Astrocyte (in vitro differentiated cells and primary cell): ENCODE results near the gene NPPA. TPM values are rescaled to one million over a fixed set of nuclear protein-coding genes. Genes with fewer than 3 reads are reported as not detected.

Experiments
- DNase-seq: peaks from one replicate; pipeline ENCODE4 v3.0.0-alpha.2; 2010; ENCODE audit warnings: low read depth
- FAIRE-seq: peaks from 2 replicates; lab custom pipeline; 2011; peaks lifted over from hg19 to GRCh38; lab: Jason Lieb, UNC
- H2AFZ ChIP-seq: 2 replicates; pipeline ENCODE4 v1.6.0; 2012; ENCODE audit warnings: low read depth, low read length, inconsistent platforms
- H3K27ac ChIP-seq: 2 replicates; pipeline ENCODE4 v1.5.1; 2011; ENCODE audit warnings: low read depth, low read length, inconsistent platforms
- H3K27me3 ChIP-seq: 2 replicates; pipeline ENCODE4 v1.6.0; 2011; ENCODE audit warnings: low read length, inconsistent platforms; ENCODE audit not compliant: insufficient read depth
- H3K36me3 ChIP-seq: 2 replicates; pipeline ENCODE4 v1.5.1; 2011; ENCODE audit warnings: low read length, inconsistent platforms; ENCODE audit not compliant: insufficient read depth
- H3K4me1 ChIP-seq: 2 replicates; pipeline ENCODE4 v1.5.1; 2011; ENCODE audit warnings: low read length, inconsistent platforms; ENCODE audit not compliant: insufficient read depth
- H3K4me2 ChIP-seq: 2 replicates; pipeline ENCODE4 v1.6.0; 2012; ENCODE audit warnings: low read length, inconsistent platforms
- H3K4me3 ChIP-seq: 2 replicates; pipeline ENCODE4 v1.5.1; 2011; ENCODE audit warnings: low read depth, mild to moderate bottlenecking, low read length, inconsistent platforms; ENCODE audit not compliant: insufficient read depth
- H3K79me2 ChIP-seq: 2 replicates; pipeline ENCODE4 v1.6.0; 2012; ENCODE audit warnings: mild to moderate bottlenecking, low read length, inconsistent platforms; ENCODE audit not compliant: insufficient read depth
- H3K9ac ChIP-seq: 2 replicates; pipeline ENCODE4 v1.6.0; 2012; ENCODE audit warnings: mild to moderate bottlenecking, low read length, inconsistent platforms
- H3K9me3 ChIP-seq: 2 replicates; pipeline ENCODE4 v1.5.1; 2012; ENCODE audit warnings: low read depth, mild to moderate bottlenecking, low read length, inconsistent platforms; ENCODE audit not compliant: insufficient read depth
- H4K20me1 ChIP-seq: 2 replicates; pipeline ENCODE4 v1.6.0; 2012; ENCODE audit warnings: low read length, inconsistent platforms; ENCODE audit not compliant: insufficient read depth
- H3K27ac Mint-ChIP-seq: one replicate; pipeline ENCODE4 v1.8.0; 2021; ENCODE audit warnings: mild to moderate bottlenecking, mixed read lengths; ENCODE audit not compliant: unreplicated experiment
- H3K27me3 Mint-ChIP-seq: one replicate; pipeline ENCODE4 v1.8.0; 2021; ENCODE audit warnings: low read depth, mixed read lengths; ENCODE audit not compliant: unreplicated experiment
- H3K36me3 Mint-ChIP-seq: one replicate; pipeline ENCODE4 v1.8.0; 2021; ENCODE audit warnings: low read depth, mixed read lengths; ENCODE audit not compliant: unreplicated experiment
- H3K4me1 Mint-ChIP-seq: one replicate; pipeline ENCODE4 v1.8.0; 2021; ENCODE audit warnings: low read depth, mixed read lengths; ENCODE audit not compliant: unreplicated experiment
- H3K4me3 Mint-ChIP-seq: one replicate; pipeline ENCODE4 v1.8.0; 2021; ENCODE audit warnings: mild to moderate bottlenecking, moderate library complexity, mixed read lengths; ENCODE audit not compliant: unreplicated experiment
- H3K9me3 Mint-ChIP-seq: one replicate; pipeline ENCODE4 v1.8.0; 2021; ENCODE audit warnings: mild to moderate bottlenecking, mixed read lengths; ENCODE audit not compliant: unreplicated experiment
- CTCF ChIP-seq: IDR thresholded peaks from 2 replicates; pipeline ENCODE4 v1.5.1; 2011; ENCODE audit warnings: low read depth, mild to moderate bottlenecking, inconsistent platforms, low read length, moderate library complexity; ENCODE audit not compliant: insufficient read depth
- EZH2 ChIP-seq: IDR thresholded peaks from 2 replicates; pipeline ENCODE4 v1.6.1; 2012; ENCODE audit warnings: mild to moderate bottlenecking, low read length, inconsistent platforms; ENCODE audit not compliant: insufficient read depth
- total RNA-seq: library from RNA; stranded (reverse); gene quantifications from 2 replicates; pipeline ENCODE4 v1.2.1, GENCODE V29; 2021

The NPPA gene
- total RNA-seq, 1 donor from 2014 or later, result not detected

- peaks cover 30% of the 10 kb centered on the region for H3K27me3 Mint-ChIP-seq
- Histone ChIP-seq H2AFZ (no peak overlapping the region), H3K4me2 (no peak overlapping the region), H3K4me3 (no peak overlapping the region), H3K27ac (no peak overlapping the region), H3K36me3 (no peaks in the 10 kb centered on the region), H3K27me3 (peaks cover 12% of the 10 kb centered on the region), H3K79me2 (no peaks in the 10 kb centered on the region), H3K4me1 (no peaks in the 10 kb centered on the region), H4K20me1 (no peaks in the 10 kb centered on the region), H3K9ac (no peak overlapping the region), H3K9me3 (no peaks in the 10 kb centered on the region)
- no peak for FAIRE-seq
- DNase-seq, result no peak
- no peaks in the 10 kb centered on the region for H3K9me3 Mint-ChIP-seq
- H3K4me3 Mint-ChIP-seq, result no peak overlapping the region
- no peaks in the 10 kb centered on the region for H3K36me3 Mint-ChIP-seq
- TF ChIP-seq CTCF (no peak), EZH2 (no peak)
- H3K27ac Mint-ChIP-seq, result no peak overlapping the region
- peaks cover 4% of the 10 kb centered on the region for H3K4me1 Mint-ChIP-seq
These were observed 30.7 kb upstream of the NPPA start for GRCh38 chr1:11878081-11878890.

- Mint-ChIP-seq H3K4me3 (no peak overlapping the region), H3K9me3 (no peaks in the 10 kb centered on the region), H3K27ac (peak overlapping the region; percentile 9), H3K4me1 (no peaks in the 10 kb centered on the region), H3K27me3 (peaks cover 33% of the 10 kb centered on the region), H3K36me3 (no peaks in the 10 kb centered on the region)
- no peak overlapping the region for H3K9ac ChIP-seq
- no peaks in the 10 kb centered on the region for H3K4me1 ChIP-seq
- H3K79me2 ChIP-seq, result no peaks in the 10 kb centered on the region
- no peak overlapping the region for H2AFZ ChIP-seq
- no peak for FAIRE-seq
- H3K4me3 ChIP-seq, result no peak overlapping the region
- H3K36me3 ChIP-seq, result no peaks in the 10 kb centered on the region
- no peak for DNase-seq
- H4K20me1 ChIP-seq, result no peaks in the 10 kb centered on the region
- no peaks in the 10 kb centered on the region for H3K9me3 ChIP-seq
- peaks cover 12% of the 10 kb centered on the region for H3K27me3 ChIP-seq
- no peak for TF ChIP-seq CTCF
- TF ChIP-seq EZH2, result no peak
- no peak overlapping the region for H3K4me2 ChIP-seq
- no peak overlapping the region for H3K27ac ChIP-seq
These were observed 29.5 kb upstream of the NPPA start for GRCh38 chr1:11877074-11877473.

- Histone ChIP-seq H3K27me3 (peaks cover 12% of the 10 kb centered on the region), H3K9ac (no peak overlapping the region), H4K20me1 (no peaks in the 10 kb centered on the region), H3K4me2 (no peak overlapping the region), H3K36me3 (no peaks in the 10 kb centered on the region), H3K4me3 (no peak overlapping the region), H3K4me1 (no peaks in the 10 kb centered on the region), H3K27ac (no peak overlapping the region), H3K79me2 (no peaks in the 10 kb centered on the region), H3K9me3 (no peaks in the 10 kb centered on the region), H2AFZ (no peak overlapping the region)
- DNase-seq (no peak), FAIRE-seq (no peak)
- Mint-ChIP-seq H3K4me3 (no peak overlapping the region), H3K4me1 (no peaks in the 10 kb centered on the region), H3K9me3 (no peaks in the 10 kb centered on the region), H3K27me3 (peaks cover 45% of the 10 kb centered on the region), H3K27ac (no peak overlapping the region), H3K36me3 (no peaks in the 10 kb centered on the region)
- no peak for TF ChIP-seq CTCF
- no peak for TF ChIP-seq EZH2
These were observed 27.5 kb upstream of the NPPA start for GRCh38 chr1:11875094-11875493.
